Astrocyte (in vitro differentiated cells and primary cell): ENCODE data around the gene TENT4B. TPM values are rescaled to one million over a fixed set of nuclear protein-coding genes. Genes with fewer than 3 reads are reported as not detected.

Experiments
- DNase-seq: peaks from one replicate; pipeline ENCODE4 v3.0.0-alpha.2; 2010; ENCODE audit warnings: low read depth
- FAIRE-seq: peaks from 2 replicates; lab custom pipeline; 2011; peaks lifted over from hg19 to GRCh38; lab: Jason Lieb, UNC
- H2AFZ ChIP-seq: 2 replicates; pipeline ENCODE4 v1.6.0; 2012; ENCODE audit warnings: low read depth, low read length, inconsistent platforms
- H3K27ac ChIP-seq: 2 replicates; pipeline ENCODE4 v1.5.1; 2011; ENCODE audit warnings: low read depth, low read length, inconsistent platforms
- H3K27me3 ChIP-seq: 2 replicates; pipeline ENCODE4 v1.6.0; 2011; ENCODE audit warnings: low read length, inconsistent platforms; ENCODE audit not compliant: insufficient read depth
- H3K36me3 ChIP-seq: 2 replicates; pipeline ENCODE4 v1.5.1; 2011; ENCODE audit warnings: low read length, inconsistent platforms; ENCODE audit not compliant: insufficient read depth
- H3K4me1 ChIP-seq: 2 replicates; pipeline ENCODE4 v1.5.1; 2011; ENCODE audit warnings: low read length, inconsistent platforms; ENCODE audit not compliant: insufficient read depth
- H3K4me2 ChIP-seq: 2 replicates; pipeline ENCODE4 v1.6.0; 2012; ENCODE audit warnings: low read length, inconsistent platforms
- H3K4me3 ChIP-seq: 2 replicates; pipeline ENCODE4 v1.5.1; 2011; ENCODE audit warnings: low read depth, mild to moderate bottlenecking, low read length, inconsistent platforms; ENCODE audit not compliant: insufficient read depth
- H3K79me2 ChIP-seq: 2 replicates; pipeline ENCODE4 v1.6.0; 2012; ENCODE audit warnings: mild to moderate bottlenecking, low read length, inconsistent platforms; ENCODE audit not compliant: insufficient read depth
- H3K9ac ChIP-seq: 2 replicates; pipeline ENCODE4 v1.6.0; 2012; ENCODE audit warnings: mild to moderate bottlenecking, low read length, inconsistent platforms
- H3K9me3 ChIP-seq: 2 replicates; pipeline ENCODE4 v1.5.1; 2012; ENCODE audit warnings: low read depth, mild to moderate bottlenecking, low read length, inconsistent platforms; ENCODE audit not compliant: insufficient read depth
- H4K20me1 ChIP-seq: 2 replicates; pipeline ENCODE4 v1.6.0; 2012; ENCODE audit warnings: low read length, inconsistent platforms; ENCODE audit not compliant: insufficient read depth
- H3K27ac Mint-ChIP-seq: one replicate; pipeline ENCODE4 v1.8.0; 2021; ENCODE audit warnings: mild to moderate bottlenecking, mixed read lengths; ENCODE audit not compliant: unreplicated experiment
- H3K27me3 Mint-ChIP-seq: one replicate; pipeline ENCODE4 v1.8.0; 2021; ENCODE audit warnings: low read depth, mixed read lengths; ENCODE audit not compliant: unreplicated experiment
- H3K36me3 Mint-ChIP-seq: one replicate; pipeline ENCODE4 v1.8.0; 2021; ENCODE audit warnings: low read depth, mixed read lengths; ENCODE audit not compliant: unreplicated experiment
- H3K4me1 Mint-ChIP-seq: one replicate; pipeline ENCODE4 v1.8.0; 2021; ENCODE audit warnings: low read depth, mixed read lengths; ENCODE audit not compliant: unreplicated experiment
- H3K4me3 Mint-ChIP-seq: one replicate; pipeline ENCODE4 v1.8.0; 2021; ENCODE audit warnings: mild to moderate bottlenecking, moderate library complexity, mixed read lengths; ENCODE audit not compliant: unreplicated experiment
- H3K9me3 Mint-ChIP-seq: one replicate; pipeline ENCODE4 v1.8.0; 2021; ENCODE audit warnings: mild to moderate bottlenecking, mixed read lengths; ENCODE audit not compliant: unreplicated experiment
- EZH2 ChIP-seq: IDR thresholded peaks from 2 replicates; pipeline ENCODE4 v1.6.1; 2012; ENCODE audit warnings: mild to moderate bottlenecking, low read length, inconsistent platforms; ENCODE audit not compliant: insufficient read depth
- total RNA-seq: library from RNA; stranded (reverse); gene quantifications from 2 replicates; pipeline ENCODE4 v1.2.1, GENCODE V29; 2021
- TF ChIP-seq, protein P1 (sequence below): IDR thresholded peaks from 2 replicates; pipeline ENCODE4 v1.5.1; 2011; ENCODE audit warnings: low read depth, mild to moderate bottlenecking, inconsistent platforms, low read length, moderate library complexity; ENCODE audit not compliant: insufficient read depth

TENT4B gene
- total RNA-seq, 1 donor from 2014 or later = 17.0 TPM

DNA sequence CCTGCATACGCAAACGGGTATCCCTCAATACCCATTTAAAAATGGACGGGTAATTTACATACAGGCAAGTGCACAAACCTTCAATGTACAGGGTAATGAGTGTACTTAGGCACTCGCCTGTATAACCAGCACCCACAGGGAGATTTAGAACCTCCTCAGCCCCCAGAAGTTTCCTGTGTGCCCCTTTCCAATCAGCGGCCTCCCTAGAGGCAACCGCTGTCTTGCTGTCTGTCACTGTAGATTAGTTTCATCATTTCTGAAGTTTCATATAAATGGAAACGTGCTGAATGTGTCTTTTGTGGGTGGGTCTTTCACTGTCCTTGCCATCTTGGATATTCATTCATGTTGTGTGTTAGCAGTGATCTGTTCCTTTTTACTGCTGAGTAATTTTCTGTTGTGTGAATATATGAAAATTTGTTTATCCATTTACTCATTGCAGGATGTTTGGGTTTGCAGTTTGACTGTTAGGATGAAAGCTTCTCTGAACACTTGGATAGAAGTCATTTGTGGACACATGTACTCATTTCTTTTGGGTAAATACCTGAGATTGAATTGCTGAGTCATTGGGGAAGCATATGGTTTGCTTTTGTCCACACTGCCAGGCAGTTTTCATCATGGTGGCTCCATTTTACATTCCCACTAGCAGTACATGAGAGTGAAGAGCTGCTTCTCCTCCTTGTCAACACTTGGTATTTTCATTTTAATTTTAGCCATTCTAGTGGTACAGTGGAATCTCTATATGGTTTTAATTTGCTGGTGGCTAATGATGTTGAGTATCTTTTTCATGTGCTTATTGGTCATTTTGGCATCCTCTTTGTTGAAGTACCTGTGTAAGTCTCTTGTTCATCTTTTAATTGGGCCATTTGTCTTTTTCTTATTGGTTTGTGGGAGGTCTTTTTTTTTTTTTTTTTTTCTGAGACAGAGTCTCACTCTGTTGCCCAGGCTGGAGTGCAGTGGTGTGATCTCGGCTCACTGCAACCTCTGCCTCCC, 111.1 kb downstream of the TENT4B start:
- DNase-seq = peak; percentile 39
- Histone ChIP-seq H3K27me3 (no peaks in the 10 kb centered on the region), H2AFZ (no peak overlapping the region), H3K4me3 (no peak overlapping the region), H3K4me1 (peaks cover 29% of the 10 kb centered on the region), H4K20me1 (no peaks in the 10 kb centered on the region), H3K9ac (no peak overlapping the region), H3K4me2 (no peak overlapping the region), H3K79me2 (peaks cover 18% of the 10 kb centered on the region), H3K27ac (no peak overlapping the region), H3K9me3 (no peaks in the 10 kb centered on the region), H3K36me3 (no peaks in the 10 kb centered on the region)
- peaks cover 32% of the 10 kb centered on the region for H3K4me1 Mint-ChIP-seq
- H3K4me3 Mint-ChIP-seq = no peak overlapping the region
- no peak for FAIRE-seq
- peaks cover 2% of the 10 kb centered on the region for H3K9me3 Mint-ChIP-seq
- H3K27ac Mint-ChIP-seq = peak overlapping the region; percentile 41
- H3K27me3 Mint-ChIP-seq = no peaks in the 10 kb centered on the region
- TF ChIP-seq EZH2 = no peak
- TF ChIP-seq, protein P1, sequence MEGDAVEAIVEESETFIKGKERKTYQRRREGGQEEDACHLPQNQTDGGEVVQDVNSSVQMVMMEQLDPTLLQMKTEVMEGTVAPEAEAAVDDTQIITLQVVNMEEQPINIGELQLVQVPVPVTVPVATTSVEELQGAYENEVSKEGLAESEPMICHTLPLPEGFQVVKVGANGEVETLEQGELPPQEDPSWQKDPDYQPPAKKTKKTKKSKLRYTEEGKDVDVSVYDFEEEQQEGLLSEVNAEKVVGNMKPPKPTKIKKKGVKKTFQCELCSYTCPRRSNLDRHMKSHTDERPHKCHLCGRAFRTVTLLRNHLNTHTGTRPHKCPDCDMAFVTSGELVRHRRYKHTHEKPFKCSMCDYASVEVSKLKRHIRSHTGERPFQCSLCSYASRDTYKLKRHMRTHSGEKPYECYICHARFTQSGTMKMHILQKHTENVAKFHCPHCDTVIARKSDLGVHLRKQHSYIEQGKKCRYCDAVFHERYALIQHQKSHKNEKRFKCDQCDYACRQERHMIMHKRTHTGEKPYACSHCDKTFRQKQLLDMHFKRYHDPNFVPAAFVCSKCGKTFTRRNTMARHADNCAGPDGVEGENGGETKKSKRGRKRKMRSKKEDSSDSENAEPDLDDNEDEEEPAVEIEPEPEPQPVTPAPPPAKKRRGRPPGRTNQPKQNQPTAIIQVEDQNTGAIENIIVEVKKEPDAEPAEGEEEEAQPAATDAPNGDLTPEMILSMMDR = no peak
- H3K36me3 Mint-ChIP-seq = peaks cover 10% of the 10 kb centered on the region

DNA sequence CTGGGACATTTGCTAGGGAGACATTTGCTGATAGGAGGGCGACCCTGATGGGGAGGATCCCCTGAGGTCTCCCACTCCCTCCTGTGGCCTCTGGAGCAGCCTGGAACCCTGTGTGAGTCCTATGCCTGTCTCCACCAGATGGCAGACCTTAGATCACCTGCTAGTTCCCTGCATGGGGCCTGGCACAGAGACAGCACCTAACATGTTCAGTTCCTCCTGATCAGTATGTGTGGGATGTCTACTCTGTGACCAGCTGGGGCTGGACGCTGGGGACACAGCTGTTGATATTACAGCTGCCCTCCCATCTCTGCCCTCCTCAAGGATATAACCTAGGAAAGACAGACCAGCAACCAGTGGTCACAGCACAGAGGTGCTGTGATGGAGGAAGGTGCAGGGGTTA, 112.2 kb downstream of the TENT4B start:
- Histone ChIP-seq H2AFZ (no peak overlapping the region), H3K27ac (no peak overlapping the region), H4K20me1 (no peaks in the 10 kb centered on the region), H3K4me3 (no peak overlapping the region), H3K4me2 (no peak overlapping the region), H3K9me3 (no peaks in the 10 kb centered on the region), H3K36me3 (no peaks in the 10 kb centered on the region), H3K4me1 (peaks cover 21% of the 10 kb centered on the region), H3K9ac (no peak overlapping the region), H3K79me2 (peaks cover 23% of the 10 kb centered on the region), H3K27me3 (no peaks in the 10 kb centered on the region)
- Mint-ChIP-seq H3K4me1 (peaks cover 22% of the 10 kb centered on the region), H3K4me3 (no peak overlapping the region), H3K9me3 (peaks cover 2% of the 10 kb centered on the region), H3K27ac (peak overlapping the region; percentile 75), H3K27me3 (no peaks in the 10 kb centered on the region), H3K36me3 (peaks cover 7% of the 10 kb centered on the region)
- DNase-seq = no peak
- no peak for FAIRE-seq
- TF ChIP-seq, protein P1 = no peak
- TF ChIP-seq EZH2 = no peak
